Stimulated activated CD4-positive, alpha-beta T cell treated with anti-CD3 and anti-CD28 coated beads, Interleukin-15, amount 100 ng/mL, for 1 hour (primary cell): ENCODE results near the gene TRMT10A.
"Not testable (repeated sequence)": the region's sequence is repeated elsewhere in the genome, so short reads cannot be mapped to it uniquely, and the experiment has no call there.

Source experiments
- DNase-seq, 2 donors: peaks; one replicate each; pipeline ENCODE4 v3.0.0-alpha.2; 2020; ENCODE audit warnings: low read depth in 1 of 2, low spot score in 1 of 2

The TRMT10A gene

DNA sequence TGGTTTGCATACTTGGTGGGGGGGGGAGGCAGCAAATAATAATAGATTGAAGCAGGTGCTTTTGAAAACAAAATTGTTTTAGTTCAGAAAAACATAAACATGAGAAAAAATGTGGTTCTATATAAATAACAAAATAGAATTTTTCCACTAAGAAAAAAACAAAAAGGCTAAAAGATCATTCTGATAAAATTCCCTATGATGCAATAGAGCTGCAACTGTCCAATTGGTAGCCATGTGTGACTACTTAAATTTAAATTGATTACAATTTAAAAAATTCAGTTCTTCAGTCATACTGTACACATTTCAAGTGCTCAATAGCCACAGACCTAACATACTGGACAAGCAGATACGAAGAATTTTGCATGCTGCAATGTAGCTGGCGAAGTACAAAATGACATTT lies 11.0 kb downstream of the TRMT10A start:
- DNase-seq: no peak

DNA sequence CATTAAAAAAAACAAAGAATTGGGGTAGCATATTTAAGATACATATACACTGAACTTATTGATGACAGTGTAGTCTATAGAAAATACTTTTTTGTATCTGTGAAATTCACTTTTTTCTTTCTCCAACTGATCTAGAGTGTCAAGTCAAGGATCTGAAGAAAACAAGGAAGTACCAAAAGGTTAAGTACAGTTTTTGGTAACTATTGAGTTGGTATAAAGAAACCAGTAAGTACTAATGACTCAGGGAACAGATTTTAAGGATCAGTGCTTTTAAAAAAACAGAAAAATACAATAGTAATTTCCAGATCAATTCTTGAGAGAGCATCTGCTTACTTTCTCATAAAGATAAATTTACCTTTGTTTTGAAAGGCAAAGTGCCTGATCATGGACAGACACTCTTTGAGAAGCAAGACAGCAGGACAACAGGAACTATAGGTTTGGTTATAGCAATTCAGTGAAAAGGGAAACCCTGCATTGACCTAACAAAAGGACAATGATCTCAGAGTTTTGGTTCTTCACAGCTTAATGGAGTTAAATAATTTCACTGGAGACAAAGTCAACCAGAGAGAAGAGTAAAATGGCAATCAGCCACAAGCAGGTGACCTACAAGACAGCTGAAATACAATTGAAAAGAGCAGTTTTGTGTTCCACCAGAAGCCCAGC lies 23.4 kb downstream of the TRMT10A start:
- no peak for DNase-seq

DNA sequence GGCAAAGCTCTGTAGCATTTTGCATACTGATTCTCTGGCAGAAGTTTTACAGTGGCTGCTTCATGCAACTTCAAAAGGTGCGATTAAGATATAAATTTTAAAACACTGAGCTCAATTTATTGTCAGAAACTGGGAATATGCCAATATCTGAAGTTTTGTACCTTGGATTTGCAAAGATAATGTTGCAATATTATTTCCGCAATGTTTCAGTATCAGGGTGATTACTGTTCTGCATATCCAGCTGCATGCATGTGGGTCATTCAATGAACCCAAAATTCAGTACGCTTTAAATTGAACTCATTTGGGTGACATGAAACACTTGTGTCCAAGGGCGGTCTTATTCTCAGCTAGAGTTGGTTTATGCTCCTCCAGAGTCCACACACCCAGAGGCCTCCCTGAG lies 26.2 kb downstream of the TRMT10A start:
- DNase-seq: no peak

DNA sequence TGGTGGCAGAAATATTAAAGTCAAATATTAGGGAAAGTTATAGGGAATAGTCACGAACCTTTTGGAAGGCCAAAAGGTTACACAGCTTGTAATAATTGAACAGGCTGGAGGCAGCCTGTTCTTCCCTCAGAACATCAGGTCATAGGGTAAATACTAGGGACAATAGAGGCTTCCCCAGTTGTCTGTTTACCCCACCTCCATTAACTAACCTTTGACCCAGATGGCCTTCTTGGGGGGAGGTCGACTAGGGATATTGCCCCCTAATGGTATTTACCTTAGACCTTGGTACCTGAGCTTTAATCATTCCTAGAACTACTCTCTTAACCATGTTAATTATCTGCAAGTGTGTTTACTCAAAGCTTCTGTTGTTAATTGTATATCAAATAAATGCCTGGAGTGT lies 27.0 kb downstream of the TRMT10A start:
- DNase-seq: no peak

DNA sequence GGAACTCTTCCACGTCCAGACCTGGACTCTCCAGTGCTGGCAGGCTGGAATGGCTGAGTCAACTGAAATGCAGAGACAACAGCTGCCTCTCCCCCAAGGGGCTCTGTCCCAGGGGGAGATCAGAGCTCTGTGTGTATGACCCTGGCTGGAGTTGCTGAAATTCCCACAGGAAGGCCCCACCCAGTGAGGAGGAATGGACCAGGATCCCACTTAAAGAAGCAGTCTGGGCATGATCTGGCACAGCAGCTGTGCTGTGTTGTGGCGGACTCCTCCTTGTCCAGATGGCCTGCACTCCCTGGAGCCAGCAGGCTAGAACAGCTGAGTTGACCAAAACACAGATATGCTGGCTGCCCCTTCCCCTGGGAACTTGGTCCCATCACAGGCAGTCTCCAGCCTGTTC lies 27.6 kb downstream of the TRMT10A start:
- no peak for DNase-seq

DNA sequence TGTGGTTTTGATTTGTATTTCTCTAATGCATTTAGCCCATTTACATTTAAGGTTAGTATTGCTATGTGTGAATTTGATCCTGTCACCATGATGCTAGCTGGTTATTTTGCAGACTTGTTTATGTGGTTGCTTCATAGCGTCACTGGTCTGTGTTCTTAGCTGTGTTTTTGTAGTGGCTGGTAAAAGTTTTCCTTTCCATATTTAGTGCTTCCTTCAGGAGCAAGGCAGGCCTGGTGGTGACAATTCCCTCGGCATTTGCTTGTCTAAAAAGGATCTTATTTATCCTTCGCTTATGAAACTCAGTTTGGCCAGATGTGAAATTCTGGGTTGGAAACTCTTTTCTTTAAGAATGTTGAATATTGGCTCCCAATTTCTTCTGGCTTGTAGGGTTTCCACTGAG lies 29.1 kb downstream of the TRMT10A start:
- DNase-seq: not testable (repeated sequence)

DNA sequence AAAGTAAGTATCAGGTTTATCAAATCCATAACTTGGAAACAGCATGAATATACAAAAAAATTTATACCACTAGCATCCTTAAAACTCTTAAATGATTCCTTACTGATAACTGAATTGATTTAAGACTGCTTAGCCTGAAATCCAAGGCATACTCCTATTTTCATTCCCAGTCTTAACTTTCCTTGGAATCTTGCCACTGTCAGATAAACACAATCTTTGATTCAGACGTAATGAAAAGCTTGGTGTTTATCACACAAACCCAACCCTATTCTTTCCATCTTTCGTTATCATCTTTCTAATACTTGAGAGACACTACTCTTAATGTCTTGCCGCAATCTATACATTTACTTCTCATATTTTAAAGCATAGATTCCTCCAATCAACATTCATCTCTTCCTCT lies 33.9 kb downstream of the TRMT10A start:
- no peak for DNase-seq

DNA sequence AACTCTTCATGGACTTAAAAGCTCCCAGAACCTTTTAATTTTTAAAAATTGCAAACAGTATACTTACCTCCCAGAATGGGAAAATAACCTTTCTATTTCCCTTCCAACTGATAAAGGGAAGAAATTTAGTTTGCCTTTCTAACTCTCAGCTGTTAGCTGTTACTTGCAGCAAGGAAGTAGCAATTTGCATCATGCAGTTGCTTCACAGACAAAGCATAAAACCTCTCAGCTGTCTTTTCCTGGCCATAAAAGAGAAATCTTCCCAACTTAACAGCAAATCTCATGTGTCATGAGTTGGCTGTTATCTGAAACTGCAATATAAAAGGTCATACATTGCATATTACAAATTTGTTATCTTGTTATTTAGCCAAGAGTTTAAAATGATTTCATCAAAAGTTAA lies 34.6 kb downstream of the TRMT10A start:
- DNase-seq: no peak

DNA sequence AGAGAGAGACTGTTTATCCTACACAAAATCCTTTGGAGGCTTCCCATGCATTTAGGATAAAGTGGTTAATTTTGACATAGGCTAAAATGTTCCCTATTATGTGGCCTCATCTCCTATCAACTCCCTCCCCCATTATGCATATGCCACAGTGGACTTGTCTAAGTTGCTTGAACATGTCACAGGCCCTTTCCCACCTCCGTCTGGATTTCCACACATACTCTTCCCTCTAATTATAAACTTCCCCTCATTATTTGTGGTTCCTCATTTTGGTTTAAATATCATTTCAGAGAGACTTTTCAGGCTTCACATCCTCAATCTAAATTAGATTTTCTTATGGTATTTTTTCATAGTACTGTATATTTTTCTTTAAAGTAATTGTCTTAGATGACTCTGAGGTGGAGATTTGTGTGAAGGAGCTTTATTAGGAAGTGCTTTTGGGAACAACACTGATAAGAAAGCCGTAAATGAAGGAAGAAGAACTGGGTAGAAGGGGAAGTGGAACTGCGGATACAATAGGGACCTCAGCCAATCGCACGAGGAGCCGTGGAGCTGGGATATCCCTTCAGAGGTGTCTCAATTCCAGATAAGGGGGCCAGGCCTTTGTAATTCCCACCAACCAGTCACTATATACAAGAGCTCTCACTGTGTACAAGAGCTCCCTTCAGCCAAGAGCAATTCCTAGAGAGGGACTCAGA lies 45.1 kb downstream of the TRMT10A start:
- DNase-seq: no peak

DNA sequence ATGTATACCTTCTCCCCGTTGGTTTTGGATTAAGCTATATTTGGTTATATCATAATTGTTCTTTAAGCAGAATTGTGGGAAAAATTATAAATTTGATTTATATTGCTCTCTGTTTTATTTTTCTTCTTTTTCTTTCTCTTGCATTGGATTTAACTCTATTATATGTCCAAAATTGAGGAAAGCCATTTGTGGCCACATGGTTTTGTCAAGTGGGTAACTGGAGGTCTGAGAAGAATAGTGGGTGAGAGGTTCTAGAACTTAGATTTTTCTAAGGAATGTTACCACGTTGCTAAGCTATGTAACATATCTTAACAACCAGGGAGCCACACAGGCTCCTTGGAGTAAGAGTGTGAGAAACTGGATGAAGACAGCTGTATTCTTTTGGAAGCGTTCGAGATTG lies 53.1 kb downstream of the TRMT10A start, which contains the start of gene C4orf17:
Gene C4orf17 (plus strand): TSS at position 301 of the 400 bp plus-strand sequence. CDS start 2,061 bp downstream, outside the sequence.
- no peak for DNase-seq

DNA sequence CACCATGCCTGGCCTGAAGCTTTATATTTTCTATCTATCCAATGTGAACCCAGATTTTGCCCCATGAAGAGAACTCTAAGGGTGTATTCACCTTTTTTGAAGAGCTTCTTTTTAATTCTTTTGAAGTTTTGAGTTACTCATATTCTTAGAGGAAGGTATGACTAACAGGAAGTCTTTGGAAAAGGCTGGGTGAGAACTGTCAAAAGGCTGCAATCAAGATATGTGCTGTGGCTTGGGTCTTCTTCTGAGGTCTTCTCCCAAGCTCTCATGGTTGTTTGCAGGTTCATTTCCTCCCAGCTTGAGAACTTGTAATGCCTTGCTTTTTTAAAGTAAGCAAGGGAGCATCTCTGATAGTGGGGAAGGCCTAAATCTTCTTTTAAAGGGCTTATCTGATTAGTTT lies 56.1 kb downstream of the TRMT10A start:
- DNase-seq: no peak

DNA sequence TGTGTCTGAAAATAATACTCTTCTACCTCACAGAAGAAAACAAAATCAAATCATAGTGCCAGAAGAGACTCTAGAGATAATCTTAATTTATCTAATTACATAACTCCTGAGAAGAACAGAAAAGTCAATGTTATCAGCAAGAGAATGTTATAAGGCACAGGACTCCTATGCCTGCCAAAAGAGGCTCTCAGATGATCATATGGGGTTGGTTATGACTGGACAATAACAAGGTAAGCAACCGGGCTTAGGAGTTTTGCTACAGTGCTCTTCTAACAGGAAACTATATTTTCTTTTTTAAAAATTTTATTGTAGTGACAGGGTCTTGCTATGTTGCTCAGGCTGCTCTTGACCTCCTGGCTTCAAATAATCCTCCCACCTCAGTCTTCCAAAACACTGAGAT lies 56.5 kb downstream of the TRMT10A start:
- DNase-seq: no peak

DNA sequence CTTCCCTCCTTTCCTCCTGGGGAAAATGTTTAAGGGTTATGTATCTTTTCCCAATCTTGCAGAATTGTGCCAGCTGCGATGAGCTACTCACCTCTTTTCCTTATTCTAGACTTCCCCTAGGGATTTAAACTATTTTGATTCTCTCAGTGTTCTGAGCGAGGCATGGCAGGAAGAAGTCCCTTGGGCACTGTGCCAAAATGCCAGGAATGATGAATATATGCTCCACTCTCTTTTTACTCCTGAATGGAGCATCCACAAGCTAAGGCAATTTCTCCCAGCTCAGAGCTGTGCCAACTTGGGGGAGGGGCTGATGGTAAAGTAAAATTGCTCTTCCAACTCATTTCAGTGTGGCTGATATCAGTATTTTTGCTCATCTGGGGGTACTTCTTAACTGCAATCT lies 57.1 kb downstream of the TRMT10A start:
- no peak for DNase-seq

DNA sequence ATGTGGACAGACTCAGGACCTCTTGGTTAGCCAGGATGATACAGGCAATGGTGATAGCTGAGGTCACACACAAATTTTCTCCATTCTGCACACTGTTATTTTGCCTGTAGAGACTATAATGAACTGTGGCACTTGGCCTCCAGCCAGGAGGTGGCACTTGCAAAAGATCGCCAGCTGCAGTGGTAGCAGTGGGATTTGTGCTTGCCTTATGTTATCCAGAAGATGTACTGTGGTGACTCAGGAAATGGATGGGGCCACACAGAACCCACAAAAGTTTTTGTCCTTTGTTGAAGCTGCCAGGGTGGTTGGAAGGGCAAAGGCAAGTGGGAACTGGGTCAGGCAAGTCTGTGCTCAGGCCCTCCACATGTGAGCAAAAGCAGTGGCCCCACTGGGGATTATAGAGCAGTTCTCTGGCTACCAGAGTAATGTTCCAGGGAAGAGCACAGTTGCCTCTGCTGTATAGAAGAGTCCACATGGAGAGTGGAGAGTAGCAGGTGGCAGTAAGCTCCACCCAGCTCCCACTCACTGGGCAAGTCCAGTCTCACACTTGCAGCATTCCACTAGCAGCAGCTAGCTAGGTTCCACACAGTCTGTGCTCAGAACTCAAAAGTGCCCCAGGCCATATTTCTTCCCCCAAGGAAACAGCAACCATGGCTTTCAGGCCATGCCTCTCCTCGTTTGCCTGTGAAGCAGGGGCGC lies 58.9 kb downstream of the TRMT10A start:
- no peak for DNase-seq
